CD4-positive, alpha-beta T cell (primary cell): ENCODE data around the gene ADCY5. TPM values are rescaled to one million over a fixed set of nuclear protein-coding genes. Genes with fewer than 3 reads are reported as not detected.

Experiments
- ATAC-seq: fragments of 200-7000 bp; cut with Tn5 transposase; one replicate; pipeline ENCODE4 v1.10.0; 2022; ENCODE audit warnings: mild to moderate bottlenecking; ENCODE audit not compliant: poor library complexity
- CTCF ChIA-PET: fragments of 350-600 bp; sonication (Branson Sonifier 250); formaldehyde crosslinking; loops from one replicate; lab custom pipeline; 2021; ENCODE audit warnings: antibody characterized with exemption, inconsistent platforms; lab: Charles Lee
- POLR2A ChIA-PET: fragments of 350-600 bp; sonication (Branson Sonifier 250); formaldehyde crosslinking; loops from one replicate; lab custom pipeline; 2021; ENCODE audit warnings: antibody characterized with exemption, inconsistent platforms; lab: Charles Lee
- DNase-seq, 14 experiments: peaks; one replicate each; pipeline ENCODE4 v3.0.0-alpha.2; 2013 to 2020; ENCODE audit warnings: mixed read lengths in 2 of 14
- H3K27ac ChIP-seq, 2 donors: one replicate each; pipeline versions ENCODE4 v1.5.1 to v1.7.0; 2013; ENCODE audit warnings: low read length in 2 of 2, low read depth in 1 of 2, mild to moderate bottlenecking in 1 of 2
- H3K27me3 ChIP-seq, 2 experiments: 1 replicate in 1 of 2; 2 replicates in 1 of 2; pipeline versions ENCODE4 v1.6.1 to v1.7.0; 2013; ENCODE audit warnings: low read length in 2 of 2, control low read depth in 1 of 2, mild to moderate bottlenecking in 1 of 2, moderate library complexity in 1 of 2; ENCODE audit not compliant: insufficient read depth in 2 of 2, control insufficient read depth in 1 of 2
- H3K36me3 ChIP-seq: one replicate; pipeline ENCODE4 v1.6.1; 2013; ENCODE audit warnings: low read length, control low read depth; ENCODE audit not compliant: insufficient read depth
- H3K4me1 ChIP-seq: one replicate; pipeline ENCODE4 v1.6.1; 2013; ENCODE audit warnings: low read length, control low read depth; ENCODE audit not compliant: insufficient read depth
- H3K4me3 ChIP-seq: one replicate; pipeline ENCODE4 v1.5.1; 2013; ENCODE audit warnings: mild to moderate bottlenecking, low read length, moderate library complexity
- H3K9me3 ChIP-seq, 2 experiments: 1 replicate in 1 of 2; 2 replicates in 1 of 2; pipeline versions ENCODE4 v1.6.1 to v1.7.0; 2013; ENCODE audit warnings: low read length in 2 of 2, mild to moderate bottlenecking in 2 of 2, control low read depth in 1 of 2, moderate library complexity in 1 of 2; ENCODE audit not compliant: control insufficient read depth in 1 of 2, insufficient read depth in 1 of 2
- H3K27ac Mint-ChIP-seq: one replicate; pipeline ENCODE4 v1.8.0; 2020; ENCODE audit warnings: mixed read lengths
- H3K27me3 Mint-ChIP-seq: one replicate; pipeline ENCODE4 v1.8.0; 2021; ENCODE audit warnings: mixed read lengths
- H3K36me3 Mint-ChIP-seq: one replicate; pipeline ENCODE4 v1.8.0; 2021; ENCODE audit warnings: low read depth, mixed read lengths
- H3K4me1 Mint-ChIP-seq: one replicate; pipeline ENCODE4 v1.8.0; 2021; ENCODE audit warnings: low read depth, mixed read lengths
- H3K4me3 Mint-ChIP-seq: one replicate; pipeline ENCODE4 v1.8.0; 2020; ENCODE audit warnings: mild to moderate bottlenecking, mixed read lengths
- H3K9me3 Mint-ChIP-seq: one replicate; pipeline ENCODE4 v1.8.0; 2020; ENCODE audit warnings: mixed read lengths
- intact Hi-C, 2 experiments: fragments of 100-400 bp; cut with DNase I in 1 of 2; cut with micrococcal nuclease in 1 of 2; formaldehyde crosslinking; loops; one replicate each; pipeline versions ENCODE4 v1.15.1 to v1.9.0; 2023 to 2025; cut with DNase I, micrococcal nuclease
- total RNA-seq, 174 experiments: library from RNA in 2 of 174; stranded (reverse) in 2 of 174; gene quantifications; one replicate each; pipeline ENCODE4 v1.2.3 and lab custom pipeline; 2021 to 2026
- TF ChIP-seq, protein P1 (sequence below): fragments of 200-600 bp; IDR thresholded peaks from one replicate; pipeline ENCODE4 v1.8.0; 2022; ENCODE audit warnings: antibody characterized with exemption, mild to moderate bottlenecking

The ADCY5 gene
- total RNA-seq, 2 experiments from 2014 or later, result not detected

DNA sequence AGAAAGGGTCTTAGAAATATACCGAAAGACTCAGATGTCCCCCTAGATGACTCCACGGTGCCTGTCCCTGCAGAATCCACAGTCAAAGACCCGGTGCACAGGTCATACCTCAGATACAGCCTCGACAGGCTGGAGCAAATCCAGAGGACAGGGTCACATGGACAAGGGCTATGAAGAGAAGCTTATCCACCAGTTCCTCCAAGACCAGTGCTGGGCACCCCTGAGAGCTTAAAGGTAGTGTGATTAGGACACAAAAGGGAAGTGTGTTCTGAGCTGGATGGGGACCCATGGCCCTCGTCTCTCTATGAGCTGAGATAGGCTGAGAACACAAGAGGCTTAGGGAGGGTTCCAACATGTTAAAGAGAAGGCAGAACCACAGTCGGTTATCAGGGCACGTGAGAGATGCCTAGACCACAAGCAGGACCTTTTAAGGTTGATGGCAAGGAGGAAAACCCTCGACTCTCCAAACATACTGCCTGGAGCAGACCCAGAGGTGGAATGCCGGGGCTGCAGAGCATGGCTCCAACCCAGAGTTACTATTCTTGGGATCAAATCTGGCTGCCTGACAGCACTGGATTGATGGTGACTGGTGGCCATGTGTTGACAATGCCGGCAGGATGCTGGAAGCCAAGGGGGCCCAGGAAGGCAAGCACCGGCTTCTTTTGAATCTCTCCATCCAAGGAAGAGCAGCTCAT is 46.9 kb downstream of the ADCY5 start:
- Histone ChIP-seq H3K27me3 (no peaks in the 10 kb centered on the region), H3K36me3 (no peaks in the 10 kb centered on the region), H3K27ac (no peak overlapping the region), H3K9me3 (peaks cover 0 to 4% of the 10 kb centered on the region in 2 experiments), H3K4me1 (no peaks in the 10 kb centered on the region), H3K4me3 (no peak overlapping the region)
- Mint-ChIP-seq H3K4me1 (no peaks in the 10 kb centered on the region), H3K27ac (no peak overlapping the region), H3K36me3 (no peaks in the 10 kb centered on the region), H3K27me3 (peaks cover 22% of the 10 kb centered on the region), H3K4me3 (no peak overlapping the region), H3K9me3 (no peaks in the 10 kb centered on the region)
- CTCF ChIA-PET, result no interaction called here
- intact Hi-C loops, result no loop called here
- POLR2A ChIA-PET, result no interaction called here
- DNase-seq (no peak), ATAC-seq (no peak)
- TF ChIP-seq, protein P1, sequence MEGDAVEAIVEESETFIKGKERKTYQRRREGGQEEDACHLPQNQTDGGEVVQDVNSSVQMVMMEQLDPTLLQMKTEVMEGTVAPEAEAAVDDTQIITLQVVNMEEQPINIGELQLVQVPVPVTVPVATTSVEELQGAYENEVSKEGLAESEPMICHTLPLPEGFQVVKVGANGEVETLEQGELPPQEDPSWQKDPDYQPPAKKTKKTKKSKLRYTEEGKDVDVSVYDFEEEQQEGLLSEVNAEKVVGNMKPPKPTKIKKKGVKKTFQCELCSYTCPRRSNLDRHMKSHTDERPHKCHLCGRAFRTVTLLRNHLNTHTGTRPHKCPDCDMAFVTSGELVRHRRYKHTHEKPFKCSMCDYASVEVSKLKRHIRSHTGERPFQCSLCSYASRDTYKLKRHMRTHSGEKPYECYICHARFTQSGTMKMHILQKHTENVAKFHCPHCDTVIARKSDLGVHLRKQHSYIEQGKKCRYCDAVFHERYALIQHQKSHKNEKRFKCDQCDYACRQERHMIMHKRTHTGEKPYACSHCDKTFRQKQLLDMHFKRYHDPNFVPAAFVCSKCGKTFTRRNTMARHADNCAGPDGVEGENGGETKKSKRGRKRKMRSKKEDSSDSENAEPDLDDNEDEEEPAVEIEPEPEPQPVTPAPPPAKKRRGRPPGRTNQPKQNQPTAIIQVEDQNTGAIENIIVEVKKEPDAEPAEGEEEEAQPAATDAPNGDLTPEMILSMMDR, result no peak

DNA sequence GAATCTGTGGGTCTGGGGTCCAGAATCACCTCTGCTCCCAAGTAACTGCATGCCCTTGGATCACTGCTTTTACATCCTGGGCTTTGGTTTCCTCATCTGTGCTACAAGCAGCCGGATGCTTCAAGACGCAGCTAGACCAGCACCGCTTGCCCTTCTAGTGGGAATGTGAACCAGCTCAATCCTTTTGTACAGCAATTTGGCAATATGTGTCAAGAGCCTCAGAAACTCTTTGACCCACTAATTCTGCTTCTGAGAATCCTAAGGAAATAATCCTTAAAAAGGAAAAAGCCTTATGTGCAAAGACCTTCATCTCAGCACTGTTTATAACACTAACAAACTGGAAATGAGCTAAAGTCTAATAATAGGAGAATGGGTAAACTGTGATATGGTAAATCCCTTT is 48.7 kb downstream of the ADCY5 start:
- TF ChIP-seq, protein P1, result no peak
- ChIA-PET CTCF (no interaction called here), POLR2A (no interaction called here)
- Histone ChIP-seq H3K36me3 (no peaks in the 10 kb centered on the region), H3K27ac (no peak overlapping the region), H3K9me3 (peaks cover 0 to 4% of the 10 kb centered on the region in 2 experiments), H3K4me1 (no peaks in the 10 kb centered on the region), H3K27me3 (no peaks in the 10 kb centered on the region), H3K4me3 (no peak overlapping the region)
- no peak for DNase-seq
- Mint-ChIP-seq H3K27me3 (peaks cover 28% of the 10 kb centered on the region), H3K27ac (no peak overlapping the region), H3K4me3 (no peak overlapping the region), H3K36me3 (no peaks in the 10 kb centered on the region), H3K9me3 (no peaks in the 10 kb centered on the region), H3K4me1 (no peaks in the 10 kb centered on the region)
- intact Hi-C loops, result no loop called here
- ATAC-seq, result no peak

DNA sequence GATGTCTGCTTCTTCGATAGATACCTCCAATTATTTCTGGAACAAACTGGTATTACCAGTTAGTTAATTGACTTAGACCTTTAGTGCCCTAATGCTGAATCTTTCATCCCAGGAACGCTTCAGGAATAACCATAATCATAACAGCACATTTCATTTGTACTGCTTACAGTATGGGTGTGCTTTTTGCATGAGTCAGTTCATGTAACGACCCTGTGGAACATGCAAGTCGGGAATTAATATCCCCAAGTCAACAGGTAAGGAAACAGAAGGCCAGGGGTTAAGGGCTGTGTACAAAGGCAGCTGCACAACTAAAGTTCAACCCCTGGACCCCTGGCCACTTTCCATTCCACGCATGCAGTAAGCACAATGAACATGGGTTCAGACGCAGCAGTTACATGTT is 49.2 kb downstream of the ADCY5 start:
- no peak overlapping the region for H3K27ac Mint-ChIP-seq
- no peak overlapping the region for H3K4me3 Mint-ChIP-seq
- Histone ChIP-seq H3K36me3 (no peaks in the 10 kb centered on the region), H3K4me3 (no peak overlapping the region), H3K4me1 (no peaks in the 10 kb centered on the region), H3K27ac (no peak overlapping the region), H3K27me3 (no peaks in the 10 kb centered on the region), H3K9me3 (no peaks in the 10 kb centered on the region)
- ChIA-PET POLR2A (no interaction called here), CTCF (no interaction called here)
- H3K9me3 Mint-ChIP-seq, result no peaks in the 10 kb centered on the region
- peaks cover 33% of the 10 kb centered on the region for H3K27me3 Mint-ChIP-seq
- no peaks in the 10 kb centered on the region for H3K36me3 Mint-ChIP-seq
- intact Hi-C loops, result no loop called here
- TF ChIP-seq, protein P1, result no peak
- no peak for DNase-seq
- ATAC-seq, result no peak
- no peaks in the 10 kb centered on the region for H3K4me1 Mint-ChIP-seq
